ENCODE measurements around the gene UPF3A.

Gene UPF3A

DNA sequence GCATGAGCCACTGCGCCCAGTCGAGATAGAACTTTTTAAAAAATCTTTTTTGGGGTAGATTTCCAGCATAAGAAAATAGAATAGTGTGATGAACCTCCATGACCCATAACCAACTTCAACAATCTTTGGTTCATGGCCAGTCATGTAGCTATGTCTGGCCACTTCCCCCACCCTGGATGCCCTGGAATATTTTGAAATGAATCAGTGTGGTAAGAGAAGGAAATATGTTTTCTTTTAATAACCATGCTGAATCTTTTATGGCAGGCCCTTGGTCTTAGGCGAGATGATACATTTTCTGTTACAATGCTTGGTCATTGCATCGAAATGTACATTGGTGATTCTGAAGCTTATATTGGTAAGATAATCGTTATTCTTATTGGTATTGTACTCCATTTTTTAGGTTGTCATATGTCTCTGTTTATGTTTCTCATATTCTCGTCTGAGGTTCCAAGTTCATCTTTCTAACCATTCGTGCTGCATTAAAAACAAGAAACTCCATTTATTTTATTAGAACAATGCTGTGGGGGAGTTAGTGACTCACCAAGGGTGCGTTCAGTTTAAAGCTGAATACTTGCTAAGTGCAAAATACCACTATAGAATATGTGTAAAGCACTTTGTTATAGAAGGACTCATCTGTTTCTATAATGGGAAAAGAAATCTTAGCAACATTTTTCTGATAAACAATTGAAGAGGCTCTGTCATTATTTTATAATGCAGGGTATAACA, 16.4 kb upstream of the UPF3A start:
- DNase-seq: no peak

DNA sequence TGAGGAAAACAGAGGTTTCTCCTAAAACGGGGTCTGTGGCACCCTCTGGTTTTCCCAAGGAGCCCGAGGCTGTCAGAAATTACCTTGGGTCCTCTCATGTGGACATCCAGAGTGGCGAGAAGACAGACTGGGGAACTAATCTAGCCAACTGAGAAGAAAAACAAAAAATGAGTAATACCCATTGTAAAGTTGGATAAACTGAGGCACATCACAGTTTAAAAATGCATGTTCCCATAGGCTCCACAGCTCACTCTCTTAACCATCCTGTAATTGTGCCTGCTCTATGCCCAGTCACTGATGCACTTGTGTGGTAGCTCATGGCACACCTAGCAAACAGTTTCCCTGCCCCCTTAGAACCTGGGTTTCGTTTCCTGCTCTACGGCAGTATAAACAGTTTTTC, 15.2 kb upstream of the UPF3A start:
- no peak for DNase-seq

- no peak for DNase-seq
Measured at GRCh38 chr13:114268344-114269280, 12.8 kb upstream of the UPF3A start.

DNA sequence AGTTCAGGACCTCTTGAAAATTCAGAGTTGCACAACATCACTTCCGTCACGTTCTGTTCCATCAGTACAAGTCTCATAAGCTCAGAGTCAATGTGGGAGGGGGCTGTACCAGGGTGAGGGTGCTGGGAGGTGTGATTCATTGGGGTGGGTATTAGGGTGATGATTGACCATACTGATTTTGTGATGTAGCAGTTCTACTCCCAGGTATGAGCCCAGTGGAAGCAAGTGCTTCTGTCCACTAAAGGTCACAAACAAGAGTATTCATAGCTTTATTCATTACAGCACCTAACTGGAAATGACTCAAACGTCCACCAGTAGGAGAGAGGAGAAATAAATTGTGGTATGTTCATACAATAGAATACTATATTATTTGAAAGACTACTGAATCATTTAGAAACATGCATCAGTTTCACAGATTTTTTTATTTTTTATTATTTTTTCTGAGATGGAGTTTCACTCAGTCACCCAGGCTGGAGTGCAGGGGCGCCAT, 12.1 kb upstream of the UPF3A start:
- DNase-seq: no peak

DNA sequence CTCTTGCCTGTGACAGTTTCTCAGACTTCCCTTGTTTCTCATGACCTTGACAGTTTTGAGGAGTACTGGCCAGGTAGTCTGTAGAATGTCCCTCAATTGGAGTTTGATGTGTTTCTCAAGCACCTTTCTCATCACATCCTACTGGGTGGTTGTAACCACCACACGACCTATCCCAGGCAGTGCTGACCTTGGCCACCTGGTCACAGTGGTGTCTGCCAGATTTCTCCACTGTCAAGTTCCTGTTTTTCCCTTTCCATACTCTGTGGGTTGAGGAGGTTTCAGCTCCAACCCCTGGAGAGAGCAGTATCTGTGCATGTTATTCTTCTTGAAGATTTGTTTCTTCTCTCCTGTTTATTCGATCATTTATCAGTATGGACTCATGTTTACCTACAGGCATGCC, 8.4 kb upstream of the UPF3A start:
- no peak for DNase-seq

- DNase-seq: peak; percentile 67
Measured at GRCh38 chr13:114275304-114275703, 6.1 kb upstream of the UPF3A start.

- peak; percentile 18 for DNase-seq
Measured at GRCh38 chr13:114279146-114279545, 2.3 kb upstream of the UPF3A start.

DNA sequence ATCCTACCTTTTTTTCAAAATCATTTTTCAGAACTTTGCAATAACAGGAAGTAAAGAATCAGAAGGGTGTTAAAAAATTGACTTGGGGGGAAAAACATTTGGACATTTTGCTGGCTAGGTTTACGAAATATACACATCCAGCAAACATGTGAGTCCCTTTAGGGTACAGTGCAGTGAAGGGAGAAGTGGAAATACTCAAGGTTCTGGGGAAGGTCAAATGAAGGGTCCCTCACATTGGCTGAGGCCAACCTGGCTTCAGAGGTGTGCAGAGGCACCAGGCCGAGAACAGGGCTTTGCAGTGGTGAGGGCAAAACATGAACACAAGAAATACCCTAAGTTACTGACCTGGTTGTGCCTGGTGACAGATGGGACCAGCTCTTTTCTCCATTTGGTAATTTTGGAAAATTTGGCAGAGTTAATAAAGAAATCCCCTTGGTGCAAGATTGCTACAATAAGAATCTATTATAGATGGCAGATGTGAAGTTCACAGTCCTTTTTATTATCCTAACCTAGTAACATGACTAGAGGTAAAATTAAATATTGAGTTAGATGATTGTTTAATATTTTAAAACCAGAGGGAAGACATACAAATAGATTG, 1.5 kb upstream of the UPF3A start:
- no peak for DNase-seq

GRCh38 chr13:114282041-114282670, 755 bp downstream of the UPF3A start:
- DNase-seq: peak; percentile 90

GRCh38 chr13:114283576-114283975, 2.2 kb downstream of the UPF3A start:
- DNase-seq: peak; percentile 70

- no peak for DNase-seq
Measured at GRCh38 chr13:114284680-114285079, 3.3 kb downstream of the UPF3A start.

DNA sequence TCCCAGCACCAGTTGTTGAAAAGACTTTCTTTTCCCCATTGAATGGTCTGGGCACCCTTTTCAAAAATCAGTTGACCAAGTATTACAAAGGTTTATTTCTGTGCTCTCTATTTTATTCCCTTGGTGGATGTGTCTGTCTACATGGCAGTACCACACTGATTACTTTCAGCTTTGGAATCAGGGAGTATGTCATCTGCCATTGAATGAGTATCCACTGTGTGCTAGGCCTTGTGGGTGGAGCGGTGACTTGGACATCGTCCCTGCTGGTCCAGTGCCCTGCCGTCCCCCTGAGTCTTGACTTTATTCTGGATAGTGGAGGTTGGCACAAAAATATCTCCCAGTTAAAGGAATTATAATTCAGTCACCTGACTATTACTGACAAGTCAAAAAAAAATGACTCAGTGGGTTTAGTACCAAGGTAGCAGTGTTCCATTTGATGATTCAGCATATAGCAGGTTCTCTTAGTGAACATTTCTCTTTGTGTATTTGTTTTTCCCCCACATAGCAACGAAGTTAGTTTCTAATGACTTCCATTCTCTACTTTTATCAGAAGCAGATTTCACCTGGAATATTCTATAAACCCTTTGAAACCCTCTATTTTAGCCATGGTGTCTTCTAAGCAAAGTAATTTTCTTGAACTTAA, 3.9 kb downstream of the UPF3A start:
- DNase-seq: no peak

- DNase-seq: no peak
Measured at GRCh38 chr13:114286808-114287207, 5.4 kb downstream of the UPF3A start.

DNA sequence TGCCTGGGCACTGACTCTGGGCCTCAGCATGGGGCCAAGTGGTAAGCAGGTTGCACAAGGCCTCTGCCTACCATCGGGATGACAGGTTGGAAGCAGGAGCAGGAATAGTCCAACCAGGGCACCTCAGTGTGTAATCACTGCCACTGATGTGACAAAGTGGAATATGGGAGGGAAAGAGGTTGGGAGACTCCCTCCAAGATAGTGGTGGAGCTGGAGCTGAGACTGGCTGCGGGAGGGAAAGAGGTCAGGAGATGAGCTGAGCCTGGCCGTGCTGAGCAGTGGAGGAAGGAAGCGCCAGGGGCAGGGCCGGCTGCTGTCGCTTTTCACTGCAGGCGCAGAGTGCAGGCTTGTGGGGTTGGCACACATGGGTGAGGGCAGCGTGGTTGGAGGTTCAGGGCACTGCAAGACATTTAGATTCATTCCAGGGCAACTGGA, 6.8 kb downstream of the UPF3A start:
- no peak for DNase-seq

DNA sequence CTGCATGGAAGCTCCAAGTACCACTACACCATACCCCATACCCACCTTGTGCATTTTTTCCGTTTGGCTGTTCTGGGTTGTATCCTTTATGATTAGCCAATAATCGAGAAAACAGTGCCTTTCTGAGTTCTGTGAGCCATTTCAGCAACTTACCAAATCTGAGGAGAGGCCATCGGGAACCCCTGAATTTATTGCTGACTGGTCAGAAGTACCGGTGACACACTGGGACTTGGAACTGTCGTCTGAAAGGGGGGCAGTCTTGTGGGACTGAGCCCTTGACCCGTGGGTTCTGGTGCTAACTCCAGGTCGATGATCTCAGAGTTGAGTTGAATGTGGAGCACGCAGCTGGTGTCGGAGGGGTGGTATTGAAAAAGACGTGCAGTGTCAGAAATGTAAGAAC, 15.0 kb downstream of the UPF3A start:
- no peak for DNase-seq

DNA sequence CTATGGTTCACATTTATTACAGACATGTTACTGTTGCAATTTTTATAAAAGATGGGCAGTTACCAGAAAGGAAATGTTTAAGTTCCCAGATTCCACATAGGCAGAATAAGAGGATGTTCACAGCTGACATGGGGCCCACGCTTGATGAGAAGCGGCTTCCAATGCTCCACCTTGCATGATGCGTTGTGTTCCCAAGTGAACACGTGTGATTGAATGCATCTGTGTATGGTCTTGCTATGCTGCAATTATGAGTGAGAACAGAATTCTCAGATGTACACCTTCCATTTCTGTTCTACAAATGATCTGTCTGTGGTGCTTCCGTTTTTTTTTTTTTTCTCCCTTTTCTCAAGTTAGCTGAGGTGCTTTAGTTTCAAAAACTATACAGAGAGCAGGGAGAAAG, 15.5 kb downstream of the UPF3A start:
- no peak for DNase-seq

DNA sequence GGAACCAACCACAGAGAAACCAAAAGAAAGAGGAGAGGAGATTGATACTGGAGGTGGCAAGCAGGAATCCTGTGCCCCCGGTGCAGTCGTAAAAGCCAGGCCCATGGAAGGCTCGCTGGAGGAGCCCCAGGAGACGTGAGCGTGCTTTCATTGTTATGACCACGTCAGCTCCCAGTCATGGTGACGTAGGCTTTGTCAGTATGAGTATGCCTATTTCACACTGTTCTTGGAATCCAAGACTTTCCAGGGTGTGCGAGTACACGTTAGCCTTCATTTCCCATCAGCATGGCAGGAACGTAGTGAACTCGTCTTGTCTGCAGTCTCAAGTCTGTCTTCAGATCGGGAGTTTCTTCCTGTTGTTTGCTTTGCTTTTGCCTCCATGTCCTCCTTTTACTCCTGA, 17.5 kb downstream of the UPF3A start:
- no peak for DNase-seq

DNA sequence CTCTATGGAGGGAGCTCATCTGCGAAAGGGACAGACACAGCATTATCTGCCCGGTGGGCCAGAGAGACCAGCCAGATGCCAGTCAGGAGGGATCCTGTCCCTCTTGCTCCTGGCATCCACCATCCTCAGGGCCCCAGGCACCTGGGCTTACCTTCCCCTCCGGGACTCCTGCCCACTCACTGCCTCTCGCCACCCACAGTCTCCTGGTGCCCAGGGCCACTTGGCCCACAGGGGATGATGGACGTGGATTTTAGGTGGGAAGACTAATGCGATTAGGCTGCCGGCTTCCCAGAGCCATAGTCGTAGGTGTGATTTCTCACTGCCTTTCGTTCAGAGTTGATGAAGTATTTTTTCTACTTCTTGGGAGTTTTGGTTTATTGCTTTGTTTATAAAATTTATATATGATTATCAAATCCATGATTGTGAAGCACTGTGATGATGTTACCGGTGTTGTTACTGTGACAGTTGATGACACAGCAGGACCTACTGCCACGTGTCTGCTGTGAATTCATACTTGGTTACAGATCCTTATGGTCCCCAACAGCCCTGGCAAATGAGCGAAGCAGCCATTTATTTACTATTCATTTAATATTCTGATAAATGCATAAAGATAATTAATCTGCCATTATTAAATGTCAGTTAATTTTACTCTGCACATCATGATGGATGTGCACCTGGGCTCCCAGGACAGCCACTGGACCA, 18.4 kb downstream of the UPF3A start:
- DNase-seq: no peak

GRCh38 chr13:114303700-114304327, 22.4 kb downstream of the UPF3A start:
- DNase-seq: no peak

- DNase-seq: no peak
Measured at GRCh38 chr13:114304346-114305034, 23.1 kb downstream of the UPF3A start.

GRCh38 chr13:114309086-114309485, 27.7 kb downstream of the UPF3A start:
- DNase-seq: no peak
